ENCODE data around the gene SND1.
A peak's percentile ranks its signal among the peaks of the same experiment; 100 is the strongest.

The SND1 gene

DNA sequence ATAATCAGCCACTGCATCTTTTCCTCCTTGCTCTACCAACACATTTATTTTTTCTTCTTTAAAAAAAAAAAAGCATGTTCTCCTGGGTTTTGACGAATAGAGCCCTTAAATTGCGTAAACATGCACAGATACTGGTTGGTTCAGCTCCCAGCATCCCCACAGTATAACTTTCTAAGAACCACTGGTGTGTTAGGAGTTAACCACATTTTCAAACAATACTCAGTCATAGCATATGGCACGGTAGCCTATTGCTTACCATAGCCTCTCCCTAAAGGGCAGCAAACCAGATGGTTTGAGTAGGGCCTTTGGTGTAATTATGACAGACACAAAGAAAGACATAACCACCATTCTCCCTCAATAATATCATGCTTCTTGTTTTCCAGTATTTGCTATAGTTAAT lies 234.3 kb downstream of the SND1 start:
- no peaks in the 10 kb centered on the region for H3K27me3 ChIP-seq
- H4K20me1 ChIP-seq: peaks cover 0 to 56% (median 30%) of the 10 kb centered on the region in 11 experiments; a peak in 13 of 22 replicates
- H3K4me3 ChIP-seq: no peak overlapping the region
- H3K27ac ChIP-seq: no peak overlapping the region
- peaks cover 0 to 16% (median 10%) of the 10 kb centered on the region in 10 experiments; a peak in 15 of 20 replicates for H3K4me1 ChIP-seq
- peaks cover 0 to 7% (median 0%) of the 10 kb centered on the region in 11 experiments; a peak in 4 of 22 replicates for H3K9me3 ChIP-seq (replicated peaks in 1 of 11)
- no peak overlapping the region for H3K4me2 ChIP-seq
- peaks cover 51 to 80% (median 69%) of the 10 kb centered on the region in 11 experiments for H3K36me3 ChIP-seq
- H3K9ac ChIP-seq: no peak overlapping the region
- TF ChIP-seq Cebpa-rat (IDR thresholded peaks at IDR 0.05): no peak

DNA sequence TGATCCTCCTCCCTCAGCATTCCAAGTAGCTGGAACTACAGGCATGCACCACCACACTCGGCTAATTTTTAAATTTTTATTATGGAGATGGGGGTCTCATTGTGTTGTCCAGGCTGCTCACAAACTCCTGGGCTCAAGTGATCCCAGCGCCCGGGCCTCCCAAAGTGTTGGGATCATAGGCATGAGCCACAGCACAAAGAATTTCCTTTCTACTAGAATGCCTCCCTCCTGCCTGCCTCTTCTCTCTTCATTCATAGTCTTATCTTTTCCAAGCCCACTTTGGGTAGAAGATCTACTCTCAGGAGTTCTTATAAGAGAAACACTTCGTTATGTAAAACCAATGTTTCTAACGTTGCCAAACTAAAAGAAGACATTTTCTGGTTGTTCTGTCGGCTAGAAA lies 235.1 kb downstream of the SND1 start:
- Histone ChIP-seq H3K27me3 (no peaks in the 10 kb centered on the region), H3K9me3 (replicated peaks in 1 of 11) (peaks cover 0 to 7% (median 0%) of the 10 kb centered on the region in 11 experiments; a peak in 4 of 22 replicates), H3K27ac (no peak overlapping the region), H3K4me2 (no peak overlapping the region), H3K36me3 (peaks cover 51 to 84% (median 77%) of the 10 kb centered on the region in 11 experiments), H4K20me1 (peaks cover 0 to 59% (median 32%) of the 10 kb centered on the region in 11 experiments; a peak in 14 of 22 replicates), H3K4me3 (no peak overlapping the region), H3K4me1 (peaks cover 6 to 24% (median 16%) of the 10 kb centered on the region in 10 experiments), H3K9ac (no peak overlapping the region)
- TF ChIP-seq Cebpa-rat (IDR thresholded peaks at IDR 0.05): no peak

DNA sequence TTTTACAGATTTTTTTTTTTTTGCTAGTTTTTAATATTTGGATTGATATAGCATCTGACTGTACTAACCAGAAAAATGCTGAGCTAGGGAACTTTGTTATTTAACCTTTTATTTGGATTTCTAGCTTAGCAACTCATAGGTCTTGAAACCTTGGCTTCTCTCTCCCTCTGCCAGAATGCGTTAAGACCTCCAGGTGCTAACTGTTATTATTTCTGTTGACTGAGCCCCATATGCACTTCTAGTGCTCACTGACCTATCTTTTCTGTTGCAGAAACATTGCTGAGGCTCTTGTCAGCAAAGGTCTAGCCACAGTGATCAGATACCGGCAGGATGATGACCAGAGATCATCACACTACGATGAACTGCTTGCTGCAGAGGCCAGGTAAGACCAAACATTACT lies 235.6 kb downstream of the SND1 start:
- TF ChIP-seq Cebpa-rat (IDR thresholded peaks at IDR 0.05): no peak
- no peak overlapping the region for H3K4me2 ChIP-seq

DNA sequence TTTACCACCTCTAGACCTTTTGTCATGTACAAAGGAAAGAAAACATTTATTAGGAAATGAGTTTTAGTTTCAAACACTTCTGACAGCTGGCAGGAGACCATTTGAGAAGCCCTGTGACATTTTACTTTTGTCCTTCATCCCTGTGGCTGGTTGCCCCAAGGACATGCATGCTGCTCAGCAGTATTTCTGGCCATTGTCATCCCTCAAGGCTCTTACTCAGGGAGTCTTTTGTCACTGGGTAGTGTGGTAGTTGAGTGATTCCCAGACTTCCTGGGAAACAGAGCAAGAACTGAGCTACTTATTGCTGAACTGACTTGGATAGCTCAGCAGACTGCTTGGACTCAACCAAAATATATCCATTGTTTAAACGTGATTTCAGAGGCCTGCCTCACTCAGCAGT lies 236.4 kb downstream of the SND1 start:
- H3K4me3 ChIP-seq: no peak overlapping the region
- H3K9ac ChIP-seq: no peak overlapping the region
- no peak for TF ChIP-seq Cebpa-rat (IDR thresholded peaks at IDR 0.05)
- peaks cover 47 to 91% (median 75%) of the 10 kb centered on the region in 11 experiments for H3K36me3 ChIP-seq
- no peak overlapping the region for H3K27ac ChIP-seq
- H3K27me3 ChIP-seq: no peaks in the 10 kb centered on the region
- H4K20me1 ChIP-seq: peaks cover 0 to 67% (median 33%) of the 10 kb centered on the region in 11 experiments; a peak in 14 of 22 replicates
- peaks cover 0 to 7% (median 0%) of the 10 kb centered on the region in 11 experiments; a peak in 4 of 22 replicates for H3K9me3 ChIP-seq (replicated peaks in 1 of 11)
- H3K4me1 ChIP-seq: peaks cover 11 to 37% (median 24%) of the 10 kb centered on the region in 10 experiments
- H3K4me2 ChIP-seq: no peak overlapping the region

More for the DNA sequence above, 235.6 kb downstream of the SND1 start:
- Histone ChIP-seq H3K27me3 (no peaks in the 10 kb centered on the region), H3K4me1 (peaks cover 11 to 30% (median 21%) of the 10 kb centered on the region in 10 experiments), H3K9ac (no peak overlapping the region), H4K20me1 (peaks cover 0 to 64% (median 35%) of the 10 kb centered on the region in 11 experiments; a peak in 14 of 22 replicates), H3K27ac (no peak overlapping the region), H3K9me3 (replicated peaks in 1 of 11) (peaks cover 0 to 7% (median 0%) of the 10 kb centered on the region in 11 experiments; a peak in 4 of 22 replicates), H3K4me3 (no peak overlapping the region), H3K36me3 (peaks cover 51 to 89% (median 79%) of the 10 kb centered on the region in 11 experiments)

DNA sequence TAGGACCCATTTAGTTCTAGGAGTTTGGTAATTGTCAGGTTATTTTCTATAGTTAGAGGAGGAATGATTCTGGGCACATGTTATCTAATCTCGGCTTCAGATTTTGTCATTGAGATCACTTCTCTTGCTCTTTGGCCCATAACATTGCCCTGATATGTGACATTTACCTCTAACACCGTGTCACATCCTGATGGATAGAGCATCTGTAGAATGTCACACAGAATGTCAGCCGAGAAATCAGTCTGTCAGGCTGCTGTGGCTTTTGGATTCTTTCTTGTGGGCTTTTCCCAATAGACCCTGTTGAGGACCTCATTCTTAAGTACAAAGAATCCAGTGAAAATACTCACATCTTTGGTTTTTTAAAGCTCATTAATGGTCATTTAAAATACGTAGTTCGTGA lies 236.8 kb downstream of the SND1 start:
- Histone ChIP-seq H3K4me1 (peaks cover 11 to 38% (median 24%) of the 10 kb centered on the region in 10 experiments), H3K4me2 (no peak overlapping the region), H3K9ac (no peak overlapping the region), H3K27ac (no peak overlapping the region), H4K20me1 (peaks cover 0 to 71% (median 36%) of the 10 kb centered on the region in 11 experiments; a peak in 14 of 22 replicates), H3K4me3 (no peak overlapping the region), H3K27me3 (no peaks in the 10 kb centered on the region), H3K9me3 (replicated peaks in 1 of 11) (peaks cover 0 to 7% (median 0%) of the 10 kb centered on the region in 11 experiments; a peak in 4 of 22 replicates), H3K36me3 (peaks cover 44 to 95% (median 79%) of the 10 kb centered on the region in 11 experiments)
- TF ChIP-seq Cebpa-rat (IDR thresholded peaks at IDR 0.05): no peak

DNA sequence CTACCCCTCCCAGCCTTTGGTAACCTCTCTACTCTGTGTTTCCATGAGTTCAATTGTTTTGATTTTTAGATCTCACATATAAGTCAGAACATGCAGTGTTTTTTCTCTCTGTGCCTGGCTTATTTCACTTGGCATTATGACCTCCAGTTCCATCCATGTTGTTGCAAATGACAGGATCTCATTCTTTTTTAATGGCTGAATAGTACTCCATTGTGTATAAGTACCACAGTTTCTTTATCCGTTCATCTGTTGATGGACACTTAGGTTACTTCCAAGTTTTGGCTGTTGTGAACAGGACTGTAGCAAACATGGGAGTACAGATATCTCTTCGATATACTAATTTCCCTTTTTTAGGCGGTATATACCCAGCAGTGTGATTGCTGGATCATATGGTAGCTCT lies 237.7 kb downstream of the SND1 start:
- Histone ChIP-seq H3K9me3 (replicated peaks in 1 of 11) (peaks cover 0 to 7% (median 0%) of the 10 kb centered on the region in 11 experiments; a peak in 4 of 22 replicates), H3K4me2 (no peak overlapping the region), H4K20me1 (peaks cover 0 to 72% (median 37%) of the 10 kb centered on the region in 11 experiments; a peak in 14 of 22 replicates), H3K27ac (no peak overlapping the region), H3K4me3 (no peak overlapping the region), H3K36me3 (peaks cover 39 to 95% (median 78%) of the 10 kb centered on the region in 11 experiments), H3K9ac (no peak overlapping the region), H3K4me1 (peaks cover 11 to 38% (median 24%) of the 10 kb centered on the region in 10 experiments), H3K27me3 (no peaks in the 10 kb centered on the region)
- TF ChIP-seq Cebpa-rat (IDR thresholded peaks at IDR 0.05): no peak

DNA sequence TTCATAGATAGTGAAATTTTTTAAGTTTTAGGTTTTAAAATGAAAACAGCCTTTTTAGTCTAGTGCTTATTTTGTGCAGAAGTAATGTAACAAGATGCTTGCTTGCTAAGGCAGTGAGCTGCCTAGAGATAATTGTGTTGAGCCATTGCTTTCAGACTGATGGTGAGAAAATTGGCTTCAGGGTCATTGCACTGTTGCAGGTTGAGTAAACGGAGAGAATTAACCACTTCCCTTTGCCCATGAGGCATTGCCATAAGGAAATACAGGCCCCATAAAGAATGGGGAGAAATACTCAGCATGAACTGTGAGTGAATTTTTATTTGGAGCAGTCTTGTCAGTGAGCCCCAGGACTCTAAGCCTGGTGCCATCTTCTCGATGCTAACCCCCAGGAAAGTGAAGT lies 238.7 kb downstream of the SND1 start:
- no peak for TF ChIP-seq Cebpa-rat (IDR thresholded peaks at IDR 0.05)
- Histone ChIP-seq H3K36me3 (peaks cover 45 to 95% (median 80%) of the 10 kb centered on the region in 11 experiments), H3K4me1 (peaks cover 11 to 38% (median 24%) of the 10 kb centered on the region in 10 experiments), H3K9ac (no peak overlapping the region), H3K27ac (no peak overlapping the region), H3K9me3 (replicated peaks in 1 of 11) (peaks cover 0 to 7% (median 0%) of the 10 kb centered on the region in 11 experiments; a peak in 4 of 22 replicates), H3K4me2 (peak overlapping the region in 3 of 11 experiments; percentile 2 to 34 (median 27); a peak in 5 of 22 replicates), H3K27me3 (no peaks in the 10 kb centered on the region), H3K4me3 (no peak overlapping the region), H4K20me1 (peaks cover 0 to 71% (median 33%) of the 10 kb centered on the region in 11 experiments; a peak in 14 of 22 replicates)

DNA sequence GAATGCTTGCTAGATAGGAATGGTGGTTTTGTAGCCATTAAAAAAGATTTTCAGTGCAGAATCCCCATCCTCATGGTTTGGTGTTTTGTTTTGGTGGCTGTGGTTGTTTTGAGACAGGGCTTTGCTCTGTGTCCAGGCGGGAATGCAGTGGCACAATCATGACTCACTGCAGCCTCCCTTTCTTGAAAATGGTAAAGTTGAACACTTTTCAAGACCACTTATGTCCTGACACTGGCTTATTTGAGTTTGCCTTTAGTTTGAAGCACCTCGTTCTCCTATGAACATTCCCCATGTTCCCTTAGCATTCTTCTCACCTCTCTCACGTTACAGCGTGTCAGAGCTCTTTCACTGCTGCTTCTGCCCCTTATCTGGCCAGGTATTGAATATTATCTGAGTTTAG lies 239.2 kb downstream of the SND1 start:
- TF ChIP-seq Cebpa-rat (IDR thresholded peaks at IDR 0.05): no peak
- H3K4me2 ChIP-seq: peak overlapping the region in 3 of 11 experiments; percentile 2 to 34 (median 27); a peak in 5 of 22 replicates
- no peak overlapping the region for H3K9ac ChIP-seq
- no peak overlapping the region for H3K27ac ChIP-seq
- H3K4me1 ChIP-seq: peaks cover 11 to 41% (median 24%) of the 10 kb centered on the region in 10 experiments
- H3K27me3 ChIP-seq: no peaks in the 10 kb centered on the region
- H3K4me3 ChIP-seq: no peak overlapping the region
- H3K36me3 ChIP-seq: peaks cover 48 to 97% (median 84%) of the 10 kb centered on the region in 11 experiments
- peaks cover 0 to 71% (median 29%) of the 10 kb centered on the region in 11 experiments; a peak in 14 of 22 replicates for H4K20me1 ChIP-seq
- H3K9me3 ChIP-seq (replicated peaks in 1 of 11): peaks cover 0 to 7% (median 0%) of the 10 kb centered on the region in 11 experiments; a peak in 4 of 22 replicates

DNA sequence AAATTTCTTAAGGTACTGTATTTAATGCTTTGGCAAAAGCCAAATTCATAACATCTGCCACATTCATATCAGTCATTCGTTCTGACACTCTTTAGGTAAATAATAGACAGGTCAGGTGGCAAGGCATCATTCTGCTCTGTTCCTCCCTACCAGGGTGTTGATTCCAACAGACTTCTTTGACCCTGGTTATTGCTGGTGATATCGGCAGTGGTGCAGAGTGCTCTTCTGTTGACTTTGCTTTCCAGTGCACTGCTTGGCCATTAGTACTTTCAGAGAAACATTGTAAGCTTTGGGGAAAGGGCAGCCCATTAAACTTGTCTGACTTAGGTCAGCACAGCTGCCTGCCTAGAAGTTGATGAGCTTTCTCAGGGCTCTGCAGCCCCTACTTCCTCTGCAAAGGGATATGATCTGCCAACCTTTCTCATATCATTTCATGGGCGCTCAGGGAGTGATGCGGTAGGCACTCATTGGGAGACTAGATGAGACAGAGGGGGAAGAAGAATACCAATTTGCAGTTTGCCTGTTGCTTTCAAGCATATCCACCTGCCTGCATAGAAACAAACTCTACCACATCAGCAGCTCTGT lies 240.0 kb downstream of the SND1 start:
- no peak overlapping the region for H3K9ac ChIP-seq
- no peak overlapping the region for H3K27ac ChIP-seq
- no peak overlapping the region for H3K4me3 ChIP-seq
- peaks cover 45 to 100% (median 87%) of the 10 kb centered on the region in 11 experiments for H3K36me3 ChIP-seq
- H3K4me1 ChIP-seq: peaks cover 11 to 49% (median 25%) of the 10 kb centered on the region in 10 experiments
- H3K4me2 ChIP-seq: peak overlapping the region in 10 of 11 experiments; percentile 16 to 50 (median 41); a peak in 19 of 22 replicates
- H4K20me1 ChIP-seq: peaks cover 0 to 72% (median 21%) of the 10 kb centered on the region in 11 experiments; a peak in 14 of 22 replicates
- H3K9me3 ChIP-seq (replicated peaks in 1 of 11): peaks cover 0 to 7% (median 0%) of the 10 kb centered on the region in 11 experiments; a peak in 4 of 22 replicates
- H3K27me3 ChIP-seq: no peaks in the 10 kb centered on the region
- TF ChIP-seq Cebpa-rat (IDR thresholded peaks at IDR 0.05): no peak
